HEK293 (cell line): ENCODE results near the gene SMAD1.
A peak's percentile ranks its signal among the peaks of the same experiment; 100 is the strongest.

Source experiments
- CTCF ChIA-PET: fragments of 350-600 bp; formaldehyde crosslinking; extraction: SDS; loops from one replicate; lab custom pipeline; 2021; ENCODE audit warnings: antibody characterized with exemption; lab: Yijun Ruan, JAX
- POLR2A ChIA-PET: fragments of 300-600 bp; formaldehyde crosslinking; extraction: SDS; loops from one replicate; lab custom pipeline; 2020; ENCODE audit warnings: antibody characterized with exemption, inconsistent platforms; lab: Yijun Ruan, JAX
- H3K27ac ChIP-seq: fragments of 200-500 bp; sonication (Bioruptor generic); 2 replicates; pipeline ENCODE4 v1.5.1; 2014; ENCODE audit warnings: low read depth, low read length, control low read depth, inconsistent platforms; ENCODE audit errors: extremely low read depth
- H3K36me3 ChIP-seq, 2 experiments: fragments of 200-500 bp in 1 of 2; sonication (Bioruptor generic) in 1 of 2; 1 replicate in 1 of 2; 2 replicates in 1 of 2; pipeline ENCODE4 v1.5.1; 2014 to 2017; ENCODE audit warnings: inconsistent platforms in 2 of 2, low read length in 2 of 2; ENCODE audit not compliant: control insufficient read depth in 2 of 2, insufficient read depth in 1 of 2
- H3K4me1 ChIP-seq: fragments of 200-500 bp; sonication (Bioruptor generic); 2 replicates; pipeline ENCODE4 v1.5.1; 2014; ENCODE audit warnings: mild to moderate bottlenecking, low read length, inconsistent platforms; ENCODE audit not compliant: control insufficient read depth, insufficient read depth
- H3K4me3 ChIP-seq: 2 replicates; pipeline ENCODE4 v1.5.1; 2011; ENCODE audit warnings: low read depth, mild to moderate bottlenecking, control low read depth, low read length, moderate library complexity
- H3K9me3 ChIP-seq: fragments of 200-500 bp; sonication (Bioruptor generic); 2 replicates; pipeline ENCODE4 v1.5.1; 2014; ENCODE audit warnings: low read depth, low read length, inconsistent platforms; ENCODE audit not compliant: control insufficient read depth, insufficient read depth
- GLIS1 ChIP-seq: fragments of 450-650 bp; formaldehyde crosslinking; IDR thresholded peaks from 2 replicates; pipeline ENCODE4 v1.5.1; 2016; ENCODE audit warnings: missing biosample characterization, missing genetic modification characterization
- TCF7L2 ChIP-seq: IDR thresholded peaks from 2 replicates; pipeline ENCODE4 v1.6.1; 2011; ENCODE audit warnings: low read depth, mild to moderate bottlenecking, inconsistent platforms, low read length, moderate library complexity, borderline replicate concordance
- ZNF114 ChIP-seq: fragments of 450-650 bp; formaldehyde crosslinking; IDR thresholded peaks from 2 replicates; pipeline ENCODE4 v1.5.0; 2017; ENCODE audit warnings: missing biosample characterization, missing genetic modification characterization
- ZNF16 ChIP-seq: fragments of 450-650 bp; formaldehyde crosslinking; IDR thresholded peaks from 2 replicates; pipeline ENCODE4 v1.5.1; 2016; ENCODE audit warnings: low read depth, missing biosample characterization, missing genetic modification characterization
- ZNF221 ChIP-seq: fragments of 450-650 bp; formaldehyde crosslinking; IDR thresholded peaks from 2 replicates; pipeline ENCODE4 v1.5.1; 2017; ENCODE audit warnings: missing biosample characterization, missing genetic modification characterization, borderline replicate concordance
- ZNF423 ChIP-seq: fragments of 450-650 bp; formaldehyde crosslinking; IDR thresholded peaks from 2 replicates; pipeline ENCODE4 v1.5.1; 2016; ENCODE audit warnings: missing biosample characterization, missing genetic modification characterization
- ZNF501 ChIP-seq: fragments of 450-650 bp; formaldehyde crosslinking; IDR thresholded peaks from 2 replicates; pipeline ENCODE4 v1.5.1; 2016; ENCODE audit warnings: missing biosample characterization, missing genetic modification characterization
- ZNF549 ChIP-seq: fragments of 450-650 bp; IDR thresholded peaks from 2 replicates; pipeline ENCODE4 v1.5.1; 2018; ENCODE audit warnings: missing biosample characterization, missing genetic modification characterization, mild to moderate bottlenecking, inconsistent platforms, moderate library complexity
- ZNF600 ChIP-seq: fragments of 450-650 bp; formaldehyde crosslinking; IDR thresholded peaks from 2 replicates; pipeline ENCODE4 v1.5.1; 2016; ENCODE audit warnings: missing biosample characterization, missing genetic modification characterization
- ZSCAN23 ChIP-seq: fragments of 450-650 bp; formaldehyde crosslinking; IDR thresholded peaks from 2 replicates; pipeline ENCODE4 v1.5.1; 2016; ENCODE audit warnings: missing biosample characterization, missing genetic modification characterization
- TF ChIP-seq, protein P1 (sequence below): fragments of 450-650 bp; formaldehyde crosslinking; IDR thresholded peaks from 2 replicates; pipeline ENCODE4 v1.5.1; 2017; ENCODE audit warnings: missing biosample characterization, missing genetic modification characterization
- TF ChIP-seq, protein P2 (sequence below): fragments of 450-650 bp; formaldehyde crosslinking; IDR thresholded peaks from 2 replicates; pipeline ENCODE4 v1.5.1; 2016; ENCODE audit warnings: missing biosample characterization, missing genetic modification characterization, borderline replicate concordance
- TF ChIP-seq, protein P3 (sequence below): fragments of 450-650 bp; formaldehyde crosslinking; IDR thresholded peaks from 2 replicates; pipeline ENCODE4 v1.5.1; 2016; ENCODE audit warnings: missing biosample characterization, missing genetic modification characterization
- TF ChIP-seq, protein P4 (sequence below): fragments of 450-650 bp; formaldehyde crosslinking; IDR thresholded peaks from 2 replicates; pipeline ENCODE4 v1.5.1; 2016; ENCODE audit warnings: missing biosample characterization, missing genetic modification characterization
- TF ChIP-seq, protein P5 (sequence below): fragments of 450-650 bp; formaldehyde crosslinking; IDR thresholded peaks from 2 replicates; pipeline ENCODE4 v1.5.1; 2017; ENCODE audit warnings: missing biosample characterization, missing genetic modification characterization
- TF ChIP-seq, protein P6 (sequence below): fragments of 450-650 bp; formaldehyde crosslinking; IDR thresholded peaks from 2 replicates; pipeline ENCODE4 v1.5.1; 2016; ENCODE audit warnings: missing biosample characterization, missing genetic modification characterization
- TF ChIP-seq, protein P7 (sequence below): fragments of 450-650 bp; formaldehyde crosslinking; IDR thresholded peaks from 2 replicates; pipeline ENCODE4 v1.5.1; 2016; ENCODE audit warnings: missing biosample characterization, missing genetic modification characterization

Gene SMAD1

DNA sequence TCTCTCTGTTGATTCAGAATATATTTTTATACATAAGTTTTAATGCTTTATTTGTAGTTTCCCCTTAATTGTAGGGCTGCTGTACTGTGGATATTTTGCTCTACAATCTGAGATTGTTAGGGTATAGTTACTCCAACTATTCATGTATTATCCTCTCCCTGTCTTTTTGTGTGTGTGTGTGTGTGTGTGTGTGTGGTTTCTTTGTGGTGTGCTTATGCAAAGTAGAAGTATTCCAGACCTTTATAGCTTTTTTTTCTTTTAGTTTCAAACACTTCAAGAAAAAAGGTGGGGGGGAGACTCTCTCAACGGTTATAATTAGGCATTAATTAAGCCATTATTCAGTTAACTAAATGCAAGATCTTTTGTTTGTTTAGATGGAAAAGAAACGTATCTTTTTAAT lies 6.7 kb downstream of the SMAD1 start:
- H3K36me3 ChIP-seq, result no peaks in the 10 kb centered on the region
- no peak overlapping the region for H3K4me3 ChIP-seq
- ChIA-PET CTCF (no interaction called here), POLR2A (no interaction called here)
- H3K4me1 ChIP-seq, result no peaks in the 10 kb centered on the region
- TF ChIP-seq ZNF423 (tag by site-specific recombination), result no peak
- TF ChIP-seq, protein P1, sequence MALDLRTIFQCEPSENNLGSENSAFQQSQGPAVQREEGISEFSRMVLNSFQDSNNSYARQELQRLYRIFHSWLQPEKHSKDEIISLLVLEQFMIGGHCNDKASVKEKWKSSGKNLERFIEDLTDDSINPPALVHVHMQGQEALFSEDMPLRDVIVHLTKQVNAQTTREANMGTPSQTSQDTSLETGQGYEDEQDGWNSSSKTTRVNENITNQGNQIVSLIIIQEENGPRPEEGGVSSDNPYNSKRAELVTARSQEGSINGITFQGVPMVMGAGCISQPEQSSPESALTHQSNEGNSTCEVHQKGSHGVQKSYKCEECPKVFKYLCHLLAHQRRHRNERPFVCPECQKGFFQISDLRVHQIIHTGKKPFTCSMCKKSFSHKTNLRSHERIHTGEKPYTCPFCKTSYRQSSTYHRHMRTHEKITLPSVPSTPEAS (tag by site-specific recombination), result 0 out of 2 replicates have a peak, but pooled peaks have one; percentile 30
- H3K27ac ChIP-seq, result no peak overlapping the region
- no peaks in the 10 kb centered on the region for H3K9me3 ChIP-seq

DNA sequence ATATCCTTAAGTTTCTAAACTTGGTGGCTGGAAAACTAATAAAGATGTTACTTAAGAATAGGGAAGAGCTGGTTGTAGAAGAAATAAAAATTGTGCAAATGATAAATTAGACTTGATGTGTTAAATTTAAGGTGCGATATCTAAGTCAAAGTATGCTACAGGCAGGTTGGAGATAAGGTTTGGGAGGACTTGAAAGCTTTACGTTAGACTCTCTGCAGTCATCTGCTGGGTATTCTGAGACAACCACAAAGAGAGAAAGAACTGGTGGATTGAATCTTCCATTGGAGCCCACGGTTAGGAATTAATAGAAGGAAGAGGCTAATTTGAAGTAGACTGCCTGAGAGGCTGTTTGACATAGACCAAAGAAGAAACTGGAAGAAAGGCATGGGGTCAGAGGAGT lies 7.9 kb downstream of the SMAD1 start:
- Histone ChIP-seq H3K4me1 (no peaks in the 10 kb centered on the region), H3K27ac (no peak overlapping the region), H3K9me3 (no peaks in the 10 kb centered on the region), H3K36me3 (no peaks in the 10 kb centered on the region), H3K4me3 (no peak overlapping the region)
- POLR2A ChIA-PET, result no interaction called here
- CTCF ChIA-PET, result no interaction called here
- no peak for TF ChIP-seq ZNF600 (tag by site-specific recombination)
- TF ChIP-seq, protein P2, sequence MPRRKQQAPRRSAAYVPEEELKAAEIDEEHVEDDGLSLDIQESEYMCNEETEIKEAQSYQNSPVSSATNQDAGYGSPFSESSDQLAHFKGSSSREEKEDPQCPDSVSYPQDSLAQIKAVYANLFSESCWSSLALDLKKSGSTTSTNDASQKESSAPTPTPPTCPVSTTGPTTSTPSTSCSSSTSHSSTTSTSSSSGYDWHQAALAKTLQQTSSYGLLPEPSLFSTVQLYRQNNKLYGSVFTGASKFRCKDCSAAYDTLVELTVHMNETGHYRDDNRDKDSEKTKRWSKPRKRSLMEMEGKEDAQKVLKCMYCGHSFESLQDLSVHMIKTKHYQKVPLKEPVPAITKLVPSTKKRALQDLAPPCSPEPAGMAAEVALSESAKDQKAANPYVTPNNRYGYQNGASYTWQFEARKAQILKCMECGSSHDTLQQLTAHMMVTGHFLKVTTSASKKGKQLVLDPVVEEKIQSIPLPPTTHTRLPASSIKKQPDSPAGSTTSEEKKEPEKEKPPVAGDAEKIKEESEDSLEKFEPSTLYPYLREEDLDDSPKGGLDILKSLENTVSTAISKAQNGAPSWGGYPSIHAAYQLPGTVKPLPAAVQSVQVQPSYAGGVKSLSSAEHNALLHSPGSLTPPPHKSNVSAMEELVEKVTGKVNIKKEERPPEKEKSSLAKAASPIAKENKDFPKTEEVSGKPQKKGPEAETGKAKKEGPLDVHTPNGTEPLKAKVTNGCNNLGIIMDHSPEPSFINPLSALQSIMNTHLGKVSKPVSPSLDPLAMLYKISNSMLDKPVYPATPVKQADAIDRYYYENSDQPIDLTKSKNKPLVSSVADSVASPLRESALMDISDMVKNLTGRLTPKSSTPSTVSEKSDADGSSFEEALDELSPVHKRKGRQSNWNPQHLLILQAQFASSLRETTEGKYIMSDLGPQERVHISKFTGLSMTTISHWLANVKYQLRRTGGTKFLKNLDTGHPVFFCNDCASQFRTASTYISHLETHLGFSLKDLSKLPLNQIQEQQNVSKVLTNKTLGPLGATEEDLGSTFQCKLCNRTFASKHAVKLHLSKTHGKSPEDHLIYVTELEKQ (tag by site-specific recombination), result no peak
- TF ChIP-seq, protein P3, sequence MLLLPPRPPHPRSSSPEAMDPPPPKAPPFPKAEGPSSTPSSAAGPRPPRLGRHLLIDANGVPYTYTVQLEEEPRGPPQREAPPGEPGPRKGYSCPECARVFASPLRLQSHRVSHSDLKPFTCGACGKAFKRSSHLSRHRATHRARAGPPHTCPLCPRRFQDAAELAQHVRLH, result no peak
- TF ChIP-seq ZNF501, result no peak
- no peak for TF ChIP-seq ZNF114 (tag by site-specific recombination)
- TF ChIP-seq, protein P4, sequence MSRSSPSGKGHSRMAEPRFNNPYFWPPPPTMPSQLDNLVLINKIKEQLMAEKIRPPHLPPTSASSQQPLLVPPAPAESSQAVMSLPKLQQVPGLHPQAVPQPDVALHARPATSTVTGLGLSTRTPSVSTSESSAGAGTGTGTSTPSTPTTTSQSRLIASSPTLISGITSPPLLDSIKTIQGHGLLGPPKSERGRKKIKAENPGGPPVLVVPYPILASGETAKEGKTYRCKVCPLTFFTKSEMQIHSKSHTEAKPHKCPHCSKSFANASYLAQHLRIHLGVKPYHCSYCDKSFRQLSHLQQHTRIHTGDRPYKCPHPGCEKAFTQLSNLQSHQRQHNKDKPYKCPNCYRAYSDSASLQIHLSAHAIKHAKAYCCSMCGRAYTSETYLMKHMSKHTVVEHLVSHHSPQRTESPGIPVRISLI (tag by site-specific recombination), result no peak

DNA sequence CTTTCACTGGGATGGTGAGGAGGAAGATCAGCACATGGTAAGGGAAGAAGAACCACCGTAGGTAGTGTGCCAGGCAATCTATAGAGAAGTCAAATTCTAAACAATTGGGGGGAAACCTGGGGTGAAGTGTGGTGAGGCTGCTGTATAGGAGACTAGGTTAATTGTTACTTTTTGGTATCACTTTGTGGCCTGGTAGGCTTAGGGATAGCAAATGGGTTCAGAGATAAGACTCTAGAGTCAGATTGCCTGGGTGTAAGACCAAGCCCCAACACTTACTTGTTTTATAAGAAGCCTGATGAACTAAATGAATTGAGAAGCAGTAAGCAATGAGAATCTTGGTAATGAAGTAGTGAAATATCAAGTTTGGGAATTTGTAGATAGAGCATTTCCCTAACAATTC lies 8.7 kb downstream of the SMAD1 start:
- ChIA-PET POLR2A (no interaction called here), CTCF (no interaction called here)
- H3K4me3 ChIP-seq, result no peak overlapping the region
- no peaks in the 10 kb centered on the region for H3K36me3 ChIP-seq
- no peaks in the 10 kb centered on the region for H3K4me1 ChIP-seq
- no peaks in the 10 kb centered on the region for H3K9me3 ChIP-seq
- H3K27ac ChIP-seq, result no peak overlapping the region
- TF ChIP-seq ZNF549, result no peak
- TF ChIP-seq TCF7L2, result no peak
- TF ChIP-seq, protein P5, sequence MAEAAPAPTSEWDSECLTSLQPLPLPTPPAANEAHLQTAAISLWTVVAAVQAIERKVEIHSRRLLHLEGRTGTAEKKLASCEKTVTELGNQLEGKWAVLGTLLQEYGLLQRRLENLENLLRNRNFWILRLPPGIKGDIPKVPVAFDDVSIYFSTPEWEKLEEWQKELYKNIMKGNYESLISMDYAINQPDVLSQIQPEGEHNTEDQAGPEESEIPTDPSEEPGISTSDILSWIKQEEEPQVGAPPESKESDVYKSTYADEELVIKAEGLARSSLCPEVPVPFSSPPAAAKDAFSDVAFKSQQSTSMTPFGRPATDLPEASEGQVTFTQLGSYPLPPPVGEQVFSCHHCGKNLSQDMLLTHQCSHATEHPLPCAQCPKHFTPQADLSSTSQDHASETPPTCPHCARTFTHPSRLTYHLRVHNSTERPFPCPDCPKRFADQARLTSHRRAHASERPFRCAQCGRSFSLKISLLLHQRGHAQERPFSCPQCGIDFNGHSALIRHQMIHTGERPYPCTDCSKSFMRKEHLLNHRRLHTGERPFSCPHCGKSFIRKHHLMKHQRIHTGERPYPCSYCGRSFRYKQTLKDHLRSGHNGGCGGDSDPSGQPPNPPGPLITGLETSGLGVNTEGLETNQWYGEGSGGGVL (tag by site-specific recombination), result no peak
- no peak for TF ChIP-seq ZNF600 (tag by site-specific recombination)
- no peak for TF ChIP-seq GLIS1 (tag by site-specific recombination)
- TF ChIP-seq, protein P6, sequence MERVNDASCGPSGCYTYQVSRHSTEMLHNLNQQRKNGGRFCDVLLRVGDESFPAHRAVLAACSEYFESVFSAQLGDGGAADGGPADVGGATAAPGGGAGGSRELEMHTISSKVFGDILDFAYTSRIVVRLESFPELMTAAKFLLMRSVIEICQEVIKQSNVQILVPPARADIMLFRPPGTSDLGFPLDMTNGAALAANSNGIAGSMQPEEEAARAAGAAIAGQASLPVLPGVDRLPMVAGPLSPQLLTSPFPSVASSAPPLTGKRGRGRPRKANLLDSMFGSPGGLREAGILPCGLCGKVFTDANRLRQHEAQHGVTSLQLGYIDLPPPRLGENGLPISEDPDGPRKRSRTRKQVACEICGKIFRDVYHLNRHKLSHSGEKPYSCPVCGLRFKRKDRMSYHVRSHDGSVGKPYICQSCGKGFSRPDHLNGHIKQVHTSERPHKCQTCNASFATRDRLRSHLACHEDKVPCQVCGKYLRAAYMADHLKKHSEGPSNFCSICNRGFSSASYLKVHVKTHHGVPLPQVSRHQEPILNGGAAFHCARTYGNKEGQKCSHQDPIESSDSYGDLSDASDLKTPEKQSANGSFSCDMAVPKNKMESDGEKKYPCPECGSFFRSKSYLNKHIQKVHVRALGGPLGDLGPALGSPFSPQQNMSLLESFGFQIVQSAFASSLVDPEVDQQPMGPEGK (tag by site-specific recombination), result no peak
- no peak for TF ChIP-seq ZSCAN23 (tag by site-specific recombination)
- TF ChIP-seq ZNF221 (tag by site-specific recombination), result no peak
- TF ChIP-seq, protein P7, sequence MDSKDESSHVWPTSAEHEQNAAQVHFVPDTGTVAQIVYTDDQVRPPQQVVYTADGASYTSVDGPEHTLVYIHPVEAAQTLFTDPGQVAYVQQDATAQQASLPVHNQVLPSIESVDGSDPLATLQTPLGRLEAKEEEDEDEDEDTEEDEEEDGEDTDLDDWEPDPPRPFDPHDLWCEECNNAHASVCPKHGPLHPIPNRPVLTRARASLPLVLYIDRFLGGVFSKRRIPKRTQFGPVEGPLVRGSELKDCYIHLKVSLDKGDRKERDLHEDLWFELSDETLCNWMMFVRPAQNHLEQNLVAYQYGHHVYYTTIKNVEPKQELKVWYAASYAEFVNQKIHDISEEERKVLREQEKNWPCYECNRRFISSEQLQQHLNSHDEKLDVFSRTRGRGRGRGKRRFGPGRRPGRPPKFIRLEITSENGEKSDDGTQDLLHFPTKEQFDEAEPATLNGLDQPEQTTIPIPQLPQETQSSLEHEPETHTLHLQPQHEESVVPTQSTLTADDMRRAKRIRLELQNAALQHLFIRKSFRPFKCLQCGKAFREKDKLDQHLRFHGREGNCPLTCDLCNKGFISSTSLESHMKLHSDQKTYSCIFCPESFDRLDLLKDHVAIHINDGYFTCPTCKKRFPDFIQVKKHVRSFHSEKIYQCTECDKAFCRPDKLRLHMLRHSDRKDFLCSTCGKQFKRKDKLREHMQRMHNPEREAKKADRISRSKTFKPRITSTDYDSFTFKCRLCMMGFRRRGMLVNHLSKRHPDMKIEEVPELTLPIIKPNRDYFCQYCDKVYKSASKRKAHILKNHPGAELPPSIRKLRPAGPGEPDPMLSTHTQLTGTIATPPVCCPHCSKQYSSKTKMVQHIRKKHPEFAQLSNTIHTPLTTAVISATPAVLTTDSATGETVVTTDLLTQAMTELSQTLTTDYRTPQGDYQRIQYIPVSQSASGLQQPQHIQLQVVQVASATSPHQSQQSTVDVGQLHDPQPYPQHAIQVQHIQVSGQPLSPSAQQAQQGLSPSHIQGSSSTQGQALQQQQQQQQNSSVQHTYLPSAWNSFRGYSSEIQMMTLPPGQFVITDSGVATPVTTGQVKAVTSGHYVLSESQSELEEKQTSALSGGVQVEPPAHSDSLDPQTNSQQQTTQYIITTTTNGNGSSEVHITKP (tag by site-specific recombination), result no peak
- TF ChIP-seq ZNF16 (tag by site-specific recombination), result no peak
